LoVo (cell line): ENCODE data around the gene ICOSLG.
"Not testable (repeated sequence)": the region's sequence is repeated elsewhere in the genome, so short reads cannot be mapped to it uniquely, and the experiment has no call there.

Experiments used
- DNase-seq: peaks from one replicate; pipeline ENCODE4 v3.0.0-alpha.2; 2016; ENCODE audit warnings: low spot score

ICOSLG gene

DNA sequence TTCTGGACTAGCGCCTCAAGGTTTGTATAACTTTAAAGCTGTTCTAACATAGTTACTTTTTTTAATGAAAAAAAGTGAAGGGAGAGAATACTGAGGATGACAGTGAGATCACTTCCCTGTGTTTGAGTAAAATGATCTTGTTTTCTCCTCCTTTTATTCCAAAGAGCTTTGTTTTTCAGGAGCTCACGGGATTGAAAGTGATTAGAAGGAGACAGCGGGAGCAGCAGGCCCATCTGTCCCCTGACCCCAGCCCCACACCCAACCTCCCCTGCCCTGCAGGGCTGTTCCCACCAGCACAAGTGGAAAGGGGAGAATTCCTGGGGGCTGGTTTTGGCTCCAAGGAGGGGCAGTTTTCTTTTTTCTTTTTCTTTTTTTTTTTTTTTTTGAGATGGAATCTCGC, 23.0 kb upstream of the ICOSLG start:
- DNase-seq = no peak

DNA sequence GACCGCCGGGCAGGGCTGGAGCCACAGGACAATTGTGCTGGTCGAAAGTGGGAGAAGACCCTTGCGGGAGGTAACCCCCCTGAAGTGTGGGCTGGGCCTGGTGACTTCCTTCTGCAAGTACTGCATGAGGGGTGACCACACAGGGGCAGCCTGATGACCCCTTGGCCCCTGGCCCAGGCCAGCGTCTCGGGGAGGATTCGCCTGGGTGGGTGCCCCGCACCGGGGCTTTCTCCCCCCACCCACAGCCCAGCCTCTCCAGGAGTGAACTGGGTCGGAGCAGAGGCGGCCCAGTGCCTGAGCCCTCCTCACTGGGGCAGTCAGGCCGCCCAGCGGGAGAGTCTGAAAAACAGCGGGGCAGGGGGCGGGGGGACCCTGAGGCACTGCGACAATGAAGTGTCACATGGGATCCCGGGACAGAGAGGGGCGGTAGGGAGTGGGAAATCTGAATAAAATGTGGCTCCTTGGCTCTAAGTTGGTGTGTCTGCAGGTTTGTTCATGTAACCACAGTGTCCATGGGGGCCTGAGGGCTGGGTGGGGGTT, 22.5 kb upstream of the ICOSLG start:
- no peak for DNase-seq

DNA sequence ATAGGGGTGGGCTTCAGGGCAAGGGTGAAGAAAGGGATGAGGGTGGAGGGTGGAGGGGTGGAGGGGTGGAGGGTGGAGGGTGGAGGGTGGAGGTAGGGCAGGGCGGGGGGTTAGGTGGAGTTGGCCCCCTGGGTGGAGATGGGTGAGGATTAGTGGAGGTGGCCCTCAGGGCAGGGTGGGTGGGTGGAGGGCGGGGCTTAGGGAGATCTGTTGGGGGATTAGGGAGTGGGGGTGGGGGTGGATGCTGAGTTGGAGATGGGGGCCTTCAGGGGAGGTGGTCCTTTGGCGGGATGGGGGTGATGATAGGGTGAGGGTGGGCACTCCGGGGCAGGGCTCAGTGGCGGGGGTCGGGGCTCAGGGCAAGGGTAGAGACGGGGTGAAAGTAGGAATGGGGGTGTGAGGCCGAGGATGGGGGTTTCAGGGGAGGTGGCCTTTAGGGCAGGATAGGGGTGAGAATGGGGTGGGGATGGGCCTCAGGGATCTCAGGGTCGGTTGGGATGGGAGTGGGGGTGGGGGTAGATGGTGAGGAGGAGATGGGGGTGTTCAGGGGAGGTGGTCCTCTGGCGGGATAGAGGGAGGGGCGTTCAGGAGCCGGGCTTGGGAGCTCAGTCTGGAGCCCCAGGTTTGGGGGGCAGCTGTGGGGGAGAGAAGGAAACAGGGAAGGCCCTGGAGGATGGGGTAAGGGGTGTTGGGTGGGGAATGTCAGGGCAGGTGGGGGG, 21.8 kb upstream of the ICOSLG start:
- DNase-seq = no peak

DNA sequence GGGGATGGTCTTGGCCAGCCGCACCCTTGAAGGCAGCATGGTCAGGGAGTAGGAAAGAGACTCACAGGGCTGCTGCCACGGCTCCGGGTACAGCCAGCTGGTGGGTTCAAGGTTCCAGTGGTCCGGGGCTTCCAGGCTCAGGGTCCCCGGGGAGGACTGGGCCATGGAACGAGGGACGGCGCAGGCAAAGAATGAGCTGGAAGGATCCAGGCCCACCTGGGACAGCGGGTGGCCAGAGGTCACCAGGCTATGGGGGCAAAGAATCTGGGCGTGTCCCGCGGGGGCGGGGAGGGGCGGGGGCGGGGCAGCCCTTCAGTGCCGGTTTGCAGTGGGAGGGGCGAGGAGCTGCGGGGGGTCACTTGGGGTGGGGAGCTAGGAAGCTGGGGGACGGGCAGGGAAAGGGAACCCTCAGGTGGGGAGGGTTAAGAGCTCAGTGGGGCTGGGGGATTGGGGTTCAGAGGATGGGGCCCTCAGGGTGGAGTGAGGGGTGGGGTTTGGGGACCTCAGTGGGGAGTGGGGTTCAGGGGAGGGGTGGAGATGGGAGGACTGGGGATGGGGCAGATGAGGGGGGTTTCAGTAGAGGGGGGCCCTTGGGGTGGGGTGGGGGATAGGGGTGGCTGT, 21.0 kb upstream of the ICOSLG start, which contains the start of gene DNMT3L:
DNMT3L (minus strand) TSS at position 223 of the 621 bp plus-strand sequence. CDS start 638 bp downstream, outside the sequence.
- no peak for DNase-seq

DNA sequence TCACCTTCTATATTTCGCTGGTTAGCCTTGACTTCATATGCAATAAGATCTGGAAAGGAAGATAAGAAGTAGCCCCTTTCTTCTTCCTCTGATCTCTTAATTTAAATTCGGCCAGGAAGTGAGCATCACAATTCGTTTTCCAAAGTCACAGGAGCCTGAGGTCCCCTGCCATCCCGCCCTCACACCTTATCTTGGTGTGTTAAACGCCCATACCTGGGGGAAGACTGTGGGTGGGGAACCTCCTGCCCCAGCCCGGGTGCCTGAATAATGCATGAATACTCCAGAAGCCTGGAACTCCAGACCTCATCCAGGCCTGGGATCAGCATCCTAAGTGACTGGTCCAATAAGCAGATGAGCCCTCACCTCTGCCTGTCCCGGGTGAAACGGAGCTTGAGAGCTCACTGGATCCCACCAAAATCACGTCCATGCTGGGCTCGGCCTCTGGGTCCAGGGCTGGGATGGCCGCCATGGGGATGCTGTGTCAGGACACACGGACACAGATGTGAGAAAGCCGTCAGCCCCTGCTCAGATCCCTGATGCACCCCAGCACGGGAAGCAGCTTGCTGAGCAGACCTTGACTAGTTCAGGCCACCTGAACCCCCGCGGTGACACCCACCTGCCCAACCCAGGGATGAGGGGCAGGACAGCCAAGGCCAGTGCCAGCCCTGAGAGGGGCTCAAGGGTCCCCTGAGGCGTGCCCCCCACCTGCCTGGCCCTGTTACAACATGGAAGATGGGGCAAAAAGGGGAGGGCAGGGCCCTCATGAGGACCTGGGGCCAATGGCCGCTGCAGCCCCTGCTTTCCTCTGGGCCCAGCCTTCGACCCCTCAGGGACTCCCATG, 20.3 kb upstream of the ICOSLG start:
- DNase-seq = no peak

DNA sequence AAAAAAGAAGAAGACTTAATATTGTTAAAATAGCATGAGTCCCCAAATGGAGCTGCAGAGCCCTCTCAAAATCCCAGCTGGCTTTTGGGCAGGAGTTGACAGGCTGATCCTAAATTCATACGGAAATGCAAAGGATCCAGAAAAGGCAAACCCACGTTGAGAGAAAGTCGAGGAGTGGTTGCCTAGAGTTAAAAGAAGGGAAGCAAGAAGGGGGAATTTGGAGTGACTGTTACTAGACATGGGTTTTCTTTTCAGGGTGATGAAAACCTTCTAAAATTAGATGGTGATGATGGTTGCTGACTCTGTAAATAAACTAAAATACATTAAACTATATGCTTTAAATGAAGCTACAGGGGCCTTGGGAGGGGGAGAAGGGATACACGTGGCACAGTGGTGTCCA, 19.3 kb upstream of the ICOSLG start:
- DNase-seq = no peak

DNA sequence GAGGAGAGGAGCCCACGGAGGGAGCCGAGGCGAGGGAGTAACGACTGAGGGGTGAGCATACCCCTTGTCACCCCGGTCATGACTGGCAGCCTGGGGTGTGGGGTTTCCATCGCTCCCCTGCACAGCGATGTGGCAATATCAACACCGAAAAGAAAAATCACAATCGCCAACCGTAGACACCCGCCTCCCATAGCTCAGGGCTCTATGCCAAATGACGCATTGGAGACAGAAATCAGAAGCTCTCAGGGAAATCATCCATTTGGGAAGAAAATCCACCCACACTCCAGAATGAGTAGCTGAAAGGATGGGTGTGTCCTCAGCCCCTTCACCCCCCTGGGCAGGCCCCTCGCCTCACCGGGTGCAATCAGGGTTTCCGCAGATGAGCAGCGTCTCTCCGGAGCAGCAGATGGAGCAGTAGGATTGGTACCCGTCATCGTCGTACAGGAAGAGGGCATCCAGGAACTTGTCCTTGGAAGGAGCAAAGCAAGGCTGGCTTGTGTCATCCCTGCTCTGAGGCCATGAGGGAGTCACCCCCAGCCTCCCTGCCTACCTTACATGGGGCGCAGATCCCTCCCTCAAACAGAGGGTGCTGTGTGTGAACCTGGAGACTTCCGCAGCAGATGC, 18.5 kb upstream of the ICOSLG start:
- DNase-seq = no peak

DNA sequence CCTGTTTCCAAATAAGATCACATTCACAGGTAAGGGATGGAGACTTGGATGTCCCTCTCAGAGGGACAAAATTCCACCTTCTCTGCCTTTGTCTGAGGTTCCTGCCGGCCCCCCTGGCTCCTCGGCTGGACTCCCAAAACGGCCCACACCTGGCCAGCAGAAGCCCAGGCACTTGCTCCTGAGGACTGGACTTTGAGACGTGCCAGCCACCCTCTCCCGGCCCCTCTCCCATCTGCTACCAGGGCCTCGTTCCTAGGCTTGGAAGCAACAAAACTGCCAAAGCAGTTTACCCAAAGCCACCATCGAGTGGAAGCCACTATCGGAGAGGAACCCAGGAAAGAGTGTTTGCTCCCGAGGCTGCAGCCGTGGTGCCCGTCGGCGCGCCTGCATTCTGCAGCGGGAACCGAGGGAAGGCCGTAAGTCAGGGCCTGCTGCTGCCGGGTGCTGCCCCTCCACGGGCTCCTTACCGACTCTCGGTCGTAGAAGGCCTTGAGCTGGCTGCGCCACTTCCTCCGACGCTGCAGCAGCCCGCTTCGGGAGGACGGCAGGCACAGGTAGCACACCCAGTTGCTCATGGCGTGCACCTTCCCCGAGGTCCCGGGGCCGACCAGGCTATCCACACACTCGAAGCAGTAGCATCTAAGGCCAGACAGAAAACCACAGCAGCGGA, 17.4 kb upstream of the ICOSLG start:
- DNase-seq = no peak

DNA sequence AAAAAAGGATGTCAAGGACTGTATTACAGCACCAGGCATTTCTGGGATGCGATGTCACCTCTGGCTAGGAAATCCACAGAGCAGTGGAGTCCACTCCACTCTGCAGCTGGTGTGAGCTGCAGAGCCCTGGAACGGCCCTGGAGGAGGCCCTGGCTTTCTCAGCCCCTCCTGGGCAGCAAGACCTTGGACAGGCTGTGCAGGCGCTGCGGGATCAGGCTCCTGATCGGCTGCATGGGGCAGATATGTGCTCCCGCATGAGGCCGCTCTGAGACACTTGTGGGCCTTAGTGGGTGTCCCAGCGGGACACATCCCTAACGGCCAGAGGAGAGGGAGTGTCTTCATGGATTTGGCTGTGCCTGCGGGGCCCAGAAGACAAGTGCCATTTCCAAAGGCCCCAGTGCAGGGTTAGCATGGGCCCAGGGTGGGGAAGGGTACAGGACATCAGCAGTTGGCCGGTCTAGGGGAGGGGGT, 14.8 kb upstream of the ICOSLG start:
- DNase-seq = no peak

DNA sequence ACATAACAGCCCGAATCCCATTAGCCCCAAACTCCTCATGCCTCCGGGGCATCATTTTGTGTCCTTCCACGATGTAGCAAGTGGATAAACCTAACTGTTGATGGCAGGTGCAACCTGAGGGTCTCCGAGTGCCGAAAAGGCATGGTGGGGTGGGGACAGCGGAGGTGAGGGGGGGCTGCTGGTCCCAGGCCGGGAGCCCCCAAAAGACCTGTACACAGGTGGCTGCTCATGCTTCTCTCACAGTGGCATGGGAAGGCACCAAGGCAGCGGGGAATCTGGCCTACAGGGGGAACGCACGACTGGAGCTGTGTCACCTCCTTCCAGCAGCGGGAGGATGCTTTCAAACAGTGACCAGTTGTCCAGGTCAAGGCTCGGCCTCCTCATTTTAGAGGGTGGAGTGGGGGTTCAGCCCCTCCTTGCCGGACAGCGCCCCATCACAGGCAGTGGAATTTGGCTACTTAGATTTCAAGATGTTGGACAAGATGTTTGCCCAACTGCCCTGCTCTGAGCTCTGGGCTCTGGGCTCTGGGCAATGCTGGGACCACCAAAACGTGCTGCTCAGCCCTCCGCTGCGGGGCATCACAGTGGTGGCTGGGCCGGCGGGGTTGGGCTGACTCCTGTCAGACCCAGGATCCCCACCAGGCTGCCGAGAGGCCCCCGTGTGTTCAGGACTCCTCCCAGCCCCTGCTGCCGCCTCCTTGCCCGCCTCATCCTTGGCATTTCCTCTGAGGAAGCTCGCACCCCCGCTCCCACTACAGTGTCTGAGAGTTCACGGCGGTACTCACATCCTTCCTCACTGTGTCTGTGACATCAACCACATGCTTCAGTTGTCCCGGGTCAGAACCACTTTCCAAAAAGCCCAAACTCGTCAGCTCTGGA, 13.3 kb upstream of the ICOSLG start:
- no peak for DNase-seq

DNA sequence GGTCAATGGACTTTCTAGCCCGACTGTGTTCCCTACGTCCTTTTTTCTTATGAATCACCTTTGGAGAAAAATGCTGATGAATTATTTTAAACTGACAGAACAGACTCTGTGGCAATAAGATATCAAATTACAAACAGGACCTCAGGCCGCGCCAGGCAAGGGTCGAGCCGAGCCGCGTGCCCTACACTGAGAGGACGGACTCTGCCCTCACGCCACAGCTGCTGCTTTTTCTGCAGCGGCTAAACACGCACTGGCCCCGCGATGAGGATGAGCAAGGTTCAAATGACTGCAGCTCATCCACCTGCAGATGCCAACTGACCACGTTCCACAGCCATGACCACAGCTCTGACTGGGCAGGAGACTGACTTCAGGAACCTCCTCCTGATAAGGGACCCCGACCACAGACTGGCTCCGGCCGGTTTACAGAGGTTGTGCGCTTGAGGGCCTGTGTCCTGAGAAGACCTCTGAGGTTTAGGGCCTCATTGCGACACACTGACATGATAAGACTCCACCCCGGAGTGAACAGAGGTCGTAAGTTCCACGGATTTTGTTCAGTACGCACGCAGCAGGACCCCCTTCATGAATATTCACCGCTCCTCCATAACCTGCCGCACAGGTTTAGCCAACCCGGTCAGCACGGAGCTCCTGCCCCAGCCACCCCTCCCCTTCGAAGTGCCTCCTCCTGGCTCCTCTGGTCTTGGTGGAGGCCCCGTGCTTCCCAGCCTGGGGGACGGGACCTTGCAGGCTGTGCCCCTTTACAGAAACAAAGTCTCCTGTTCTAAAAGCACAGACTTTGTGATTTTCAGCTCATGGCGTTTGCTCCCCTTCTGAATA, 8.7 kb upstream of the ICOSLG start:
- DNase-seq = not testable (repeated sequence)

DNA sequence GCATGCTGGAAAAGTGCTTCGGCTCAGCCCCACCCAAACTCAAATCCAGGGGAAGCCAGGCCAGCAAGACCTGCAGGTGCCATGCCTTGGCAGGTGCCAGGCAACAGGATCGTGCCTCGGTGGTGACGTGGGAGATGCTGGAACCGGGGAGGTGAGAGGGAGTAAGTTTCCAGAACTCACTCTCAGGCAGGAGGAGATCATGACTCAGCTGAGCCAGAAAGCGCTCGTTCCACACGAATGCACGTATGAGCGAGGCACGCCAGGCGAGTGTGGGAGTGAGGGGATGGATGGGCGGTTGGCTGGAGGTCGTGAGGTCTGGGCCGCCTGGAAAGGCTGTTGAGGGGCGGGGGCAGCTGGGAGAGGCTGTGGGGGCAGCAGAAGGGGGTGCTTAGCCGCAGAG, 7.2 kb upstream of the ICOSLG start:
- not testable (repeated sequence) for DNase-seq

DNA sequence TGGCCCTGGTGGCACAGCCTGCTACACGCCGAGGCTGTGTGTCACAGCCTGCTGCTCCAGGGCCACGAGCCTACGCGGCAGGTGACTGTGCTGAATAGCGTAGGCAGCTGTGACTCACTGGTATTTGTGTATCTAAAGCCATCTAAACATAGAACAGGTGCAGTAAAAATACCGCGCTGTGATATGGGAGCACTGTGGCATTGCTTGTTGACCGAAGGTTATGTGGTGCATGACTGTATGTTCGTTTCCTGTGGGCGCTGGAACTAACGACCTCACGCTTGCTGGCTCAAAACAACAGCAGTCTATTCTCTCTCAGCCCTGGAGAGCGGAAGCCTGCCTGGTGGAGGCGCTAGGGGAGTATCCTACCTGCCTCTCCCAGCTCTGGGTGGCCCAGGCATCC, 3.2 kb upstream of the ICOSLG start:
- not testable (repeated sequence) for DNase-seq

DNA sequence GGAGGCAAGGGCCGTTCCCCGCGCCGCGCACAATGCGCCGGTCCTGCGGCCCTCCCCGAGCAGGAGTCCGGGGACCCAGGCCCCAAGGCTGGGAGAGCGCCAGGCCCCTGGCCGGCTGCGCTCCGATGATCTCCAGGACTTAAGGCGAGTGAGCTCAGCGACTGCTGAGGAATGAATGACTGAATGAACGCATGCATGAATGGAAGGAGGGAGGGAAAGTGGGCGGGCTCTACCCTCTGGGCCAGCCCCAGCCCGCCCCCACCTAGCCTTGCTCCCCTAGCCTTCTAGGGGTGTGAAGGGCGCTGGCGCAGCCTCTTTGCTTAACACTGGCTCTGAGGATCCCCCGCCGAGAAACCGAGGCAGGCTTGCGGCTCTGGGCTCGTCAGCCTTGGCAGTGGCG, 538 bp upstream of the ICOSLG start:
- not testable (repeated sequence) for DNase-seq

DNA sequence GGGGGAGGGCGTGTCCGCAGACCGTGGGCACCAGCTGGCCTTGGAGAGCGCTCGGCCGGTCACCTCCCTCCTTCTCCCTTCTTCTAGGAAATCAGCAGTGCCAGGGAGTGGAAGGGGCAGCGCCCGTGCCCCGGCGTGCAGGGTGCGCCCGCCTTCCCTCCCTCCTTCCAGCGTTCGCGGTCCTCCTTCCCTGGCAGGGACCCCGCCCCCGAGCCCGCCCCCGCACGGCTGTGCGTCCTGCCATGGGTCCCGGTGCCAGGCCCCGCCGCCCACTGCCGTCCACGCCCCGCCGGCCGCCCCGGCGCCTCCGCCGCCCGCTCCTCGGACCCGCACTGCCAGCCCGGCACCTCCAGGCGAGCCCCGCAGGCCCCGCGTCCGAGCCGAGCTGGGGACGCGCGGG, 390 bp downstream of the ICOSLG start:
- not testable (repeated sequence) for DNase-seq

DNA sequence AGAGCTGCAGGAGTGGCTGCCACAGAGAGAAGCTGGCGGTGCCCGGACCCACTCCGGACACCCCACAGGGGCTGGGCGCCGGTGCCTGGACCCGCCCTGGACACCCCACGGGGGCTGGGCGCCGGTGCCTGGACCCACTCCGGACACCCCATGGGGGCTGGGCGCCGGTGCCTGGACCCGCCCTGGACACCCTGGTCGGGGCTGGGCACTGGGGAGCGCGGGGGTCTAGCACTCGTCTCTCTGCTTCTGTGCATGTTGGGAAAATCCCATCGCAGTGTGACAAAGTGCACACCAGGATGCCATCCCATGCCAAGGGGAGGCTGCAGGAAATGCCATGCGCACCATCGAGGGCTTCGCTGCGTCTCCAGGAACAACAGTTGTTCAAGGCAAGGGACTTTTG, 11.2 kb downstream of the ICOSLG start:
- DNase-seq = not testable (repeated sequence)

DNA sequence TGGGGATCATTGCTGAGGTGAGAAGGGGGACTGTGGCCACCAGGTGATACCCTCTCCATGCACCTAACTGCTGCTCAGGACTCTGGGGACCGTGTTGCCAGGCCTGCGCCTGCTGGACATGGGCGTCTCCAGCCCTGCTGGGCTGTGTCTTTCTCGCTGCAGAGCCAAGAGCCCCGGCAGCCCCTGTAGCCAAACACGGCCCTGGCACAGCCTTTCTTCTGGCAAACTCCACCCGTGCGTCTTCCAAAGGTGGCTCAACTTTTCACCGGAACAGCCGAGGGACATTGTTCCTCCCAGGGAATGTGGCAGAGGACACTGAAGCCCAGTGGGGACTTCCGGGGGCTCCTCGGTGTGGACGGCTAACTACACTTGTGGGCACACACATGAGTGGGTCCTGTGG, 12.6 kb downstream of the ICOSLG start:
- DNase-seq = not testable (repeated sequence)

DNA sequence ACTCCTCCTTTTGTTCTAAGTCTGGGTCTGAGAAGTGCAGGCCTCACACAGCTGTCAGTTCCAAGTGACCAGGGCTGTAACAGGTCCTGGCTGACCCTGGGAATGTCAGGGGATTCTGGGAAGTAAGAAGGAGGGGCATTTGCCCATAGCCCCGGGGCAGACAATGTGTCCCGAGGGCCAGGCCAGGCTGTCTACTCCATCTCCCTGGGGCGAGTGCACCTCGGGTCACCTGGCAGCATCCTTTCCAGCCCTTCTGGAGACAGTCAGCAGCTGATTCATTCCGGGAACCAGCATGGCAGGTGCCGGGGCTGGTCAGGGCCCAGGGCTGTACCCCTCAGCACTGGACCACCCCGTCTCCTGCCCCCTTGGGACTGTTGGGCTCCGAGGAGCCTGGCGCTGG, 13.1 kb downstream of the ICOSLG start:
- not testable (repeated sequence) for DNase-seq

DNA sequence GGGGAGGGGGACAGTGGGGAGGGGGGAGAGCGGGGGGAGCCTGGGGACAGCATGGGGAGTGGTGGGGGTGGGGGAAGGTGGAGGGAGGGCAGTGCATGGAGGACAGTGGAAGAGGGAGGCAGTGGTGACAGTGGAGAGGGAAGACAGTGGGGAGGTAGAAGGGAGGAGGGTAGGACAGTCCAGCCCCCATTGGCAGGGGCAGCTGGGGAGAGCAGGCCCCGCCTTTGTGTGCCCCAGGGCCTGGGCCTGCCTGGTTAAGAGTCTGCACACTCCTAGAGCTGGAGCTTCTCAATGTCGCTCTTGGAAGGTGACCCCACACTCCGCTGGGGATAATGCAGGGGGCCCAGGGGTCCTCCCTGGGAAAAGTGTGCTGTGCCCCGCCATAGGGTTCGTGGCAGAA, 15.1 kb downstream of the ICOSLG start:
- not testable (repeated sequence) for DNase-seq
